ENCODE measurements around the gene NUTM1. TPM values are rescaled to one million over a fixed set of nuclear protein-coding genes. Genes with fewer than 3 reads are reported as not detected.
"Not testable (repeated sequence)": the region's sequence is repeated elsewhere in the genome, so short reads cannot be mapped to it uniquely, and the experiment has no call there.

The NUTM1 gene
- total RNA-seq, 1 donor, result under 0.01 TPM

- H2AFZ ChIP-seq (ENCODE audit: low read length), result no peak overlapping the region
- no peaks in the 10 kb centered on the region for H3K27me3 ChIP-seq (ENCODE audit: insufficient read depth, low read length)
- DNase-seq (ENCODE audit: insufficient read length, low spot score, missing footprints), result no peak
- no peak overlapping the region for H3K4me2 ChIP-seq (ENCODE audit: insufficient read depth, low read length)
- no peaks in the 10 kb centered on the region for H4K20me1 ChIP-seq (ENCODE audit: insufficient read depth, low read length)
- H3K79me2 ChIP-seq (ENCODE audit: insufficient read depth, low read length), result no peaks in the 10 kb centered on the region
- H3K9me3 ChIP-seq (ENCODE audit: low read depth, low read length), result no peaks in the 10 kb centered on the region
- no peak for TF ChIP-seq CTCF (IDR thresholded peaks at IDR 0.05; ENCODE audit: extremely low read depth, low read depth, low read length)
- H3K36me3 ChIP-seq (ENCODE audit: insufficient read depth, low read length), result no peaks in the 10 kb centered on the region
- no peak overlapping the region for H3K4me3 ChIP-seq (ENCODE audit: insufficient read depth, low read length)
- H3K4me1 ChIP-seq (ENCODE audit: insufficient read depth, low read length), result no peaks in the 10 kb centered on the region
- H3K27ac ChIP-seq (ENCODE audit: low read depth, low read length), result no peak overlapping the region
Observed at GRCh38 chr15:34376856-34377255, 33.7 kb downstream of the NUTM1 start.

- H4K20me1 ChIP-seq (ENCODE audit: insufficient read depth, low read length); H3K79me2 ChIP-seq (ENCODE audit: insufficient read depth, low read length); H3K27ac ChIP-seq (ENCODE audit: low read depth, low read length); H3K9me3 ChIP-seq (ENCODE audit: low read depth, low read length); H3K4me3 ChIP-seq (ENCODE audit: insufficient read depth, low read length); H3K36me3 ChIP-seq (ENCODE audit: insufficient read depth, low read length); H3K4me1 ChIP-seq (ENCODE audit: insufficient read depth, low read length); DNase-seq (ENCODE audit: insufficient read length, low spot score, missing footprints); H3K4me2 ChIP-seq (ENCODE audit: insufficient read depth, low read length); H2AFZ ChIP-seq (ENCODE audit: low read length); H3K27me3 ChIP-seq (ENCODE audit: insufficient read depth, low read length): not testable (repeated sequence)
Observed at GRCh38 chr15:34380491-34380890, 37.4 kb downstream of the NUTM1 start.

DNA sequence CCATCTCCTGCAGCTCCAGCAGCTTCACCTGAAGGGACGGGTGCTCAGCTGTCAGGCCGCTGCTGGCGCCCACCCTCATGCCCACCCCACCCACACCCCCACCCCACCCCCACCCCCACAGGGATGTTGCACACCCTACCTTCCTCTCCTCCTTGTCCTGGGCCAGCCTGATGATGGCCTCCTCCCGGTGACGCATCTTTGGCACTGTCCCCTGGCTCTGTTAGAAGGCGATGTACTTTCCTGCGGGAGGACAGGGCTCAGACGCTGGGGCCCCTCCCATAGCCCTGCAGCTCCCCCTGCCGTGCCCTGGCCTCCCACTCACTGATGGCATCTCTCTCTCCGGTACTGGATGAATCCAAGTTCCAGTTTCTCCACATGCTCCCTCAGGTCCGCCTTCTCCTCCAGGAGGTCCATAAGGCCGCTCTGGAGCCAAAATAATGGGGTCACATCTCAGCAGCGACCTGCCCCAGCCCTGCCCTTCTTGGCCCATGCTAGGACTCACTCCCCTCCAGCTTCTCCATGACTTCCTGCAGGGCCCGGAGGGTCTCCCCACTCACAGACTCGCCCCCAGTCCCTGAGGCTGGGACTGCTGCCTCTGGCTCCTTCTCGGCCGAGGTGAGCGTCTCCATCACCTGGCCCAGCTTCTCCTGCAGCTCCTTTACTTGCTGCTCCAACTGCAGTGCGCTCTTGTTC is 38.9 kb downstream of the NUTM1 start:
- not testable (repeated sequence) for H3K79me2 ChIP-seq (ENCODE audit: insufficient read depth, low read length); H4K20me1 ChIP-seq (ENCODE audit: insufficient read depth, low read length); H3K4me2 ChIP-seq (ENCODE audit: insufficient read depth, low read length); H3K9me3 ChIP-seq (ENCODE audit: low read depth, low read length); H3K36me3 ChIP-seq (ENCODE audit: insufficient read depth, low read length); H3K4me1 ChIP-seq (ENCODE audit: insufficient read depth, low read length); H3K27ac ChIP-seq (ENCODE audit: low read depth, low read length); H3K27me3 ChIP-seq (ENCODE audit: insufficient read depth, low read length); H2AFZ ChIP-seq (ENCODE audit: low read length); DNase-seq (ENCODE audit: insufficient read length, low spot score, missing footprints); H3K4me3 ChIP-seq (ENCODE audit: insufficient read depth, low read length)

DNA sequence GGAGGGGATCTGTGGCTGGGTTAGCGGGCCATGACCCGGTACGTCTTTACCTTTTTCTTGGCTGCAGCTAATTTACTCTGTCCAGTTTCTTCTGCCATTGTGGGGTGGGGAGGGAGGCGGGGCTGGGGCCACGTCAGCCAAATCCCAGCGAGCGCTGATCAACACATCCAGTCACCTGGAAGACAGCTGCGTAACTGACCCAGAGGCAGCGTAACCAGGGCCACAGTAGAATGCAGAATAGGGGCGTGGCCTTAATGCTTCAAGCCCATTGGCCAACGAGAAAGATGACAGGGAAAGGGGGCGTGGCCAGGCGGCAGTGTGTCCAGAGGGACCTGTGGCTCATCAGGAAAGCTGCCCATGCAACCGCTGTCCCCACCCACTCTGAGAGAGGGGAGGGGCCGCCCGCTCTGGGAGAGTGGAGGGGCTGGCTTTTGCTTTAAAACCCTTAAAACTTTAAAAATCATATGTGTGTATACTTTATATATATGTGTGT is 46.5 kb downstream of the NUTM1 start:
- H3K9me3 ChIP-seq (ENCODE audit: low read depth, low read length); DNase-seq (ENCODE audit: insufficient read length, low spot score, missing footprints); H3K36me3 ChIP-seq (ENCODE audit: insufficient read depth, low read length); H3K4me3 ChIP-seq (ENCODE audit: insufficient read depth, low read length); H3K27ac ChIP-seq (ENCODE audit: low read depth, low read length); H3K79me2 ChIP-seq (ENCODE audit: insufficient read depth, low read length); H4K20me1 ChIP-seq (ENCODE audit: insufficient read depth, low read length); H3K4me2 ChIP-seq (ENCODE audit: insufficient read depth, low read length); H3K4me1 ChIP-seq (ENCODE audit: insufficient read depth, low read length); H3K27me3 ChIP-seq (ENCODE audit: insufficient read depth, low read length); H2AFZ ChIP-seq (ENCODE audit: low read length): not testable (repeated sequence)

GRCh38 chr15:34392981-34393380 is 49.9 kb downstream of the NUTM1 start:
- H3K27me3 ChIP-seq (ENCODE audit: insufficient read depth, low read length); H4K20me1 ChIP-seq (ENCODE audit: insufficient read depth, low read length); H3K4me3 ChIP-seq (ENCODE audit: insufficient read depth, low read length); H3K36me3 ChIP-seq (ENCODE audit: insufficient read depth, low read length); DNase-seq (ENCODE audit: insufficient read length, low spot score, missing footprints); H3K4me2 ChIP-seq (ENCODE audit: insufficient read depth, low read length); H3K9me3 ChIP-seq (ENCODE audit: low read depth, low read length); H3K27ac ChIP-seq (ENCODE audit: low read depth, low read length); H3K4me1 ChIP-seq (ENCODE audit: insufficient read depth, low read length); H2AFZ ChIP-seq (ENCODE audit: low read length); H3K79me2 ChIP-seq (ENCODE audit: insufficient read depth, low read length): not testable (repeated sequence)

- not testable (repeated sequence) for DNase-seq (ENCODE audit: insufficient read length, low spot score, missing footprints); H3K36me3 ChIP-seq (ENCODE audit: insufficient read depth, low read length); H3K27ac ChIP-seq (ENCODE audit: low read depth, low read length); H4K20me1 ChIP-seq (ENCODE audit: insufficient read depth, low read length); H3K4me1 ChIP-seq (ENCODE audit: insufficient read depth, low read length); H3K27me3 ChIP-seq (ENCODE audit: insufficient read depth, low read length); H3K79me2 ChIP-seq (ENCODE audit: insufficient read depth, low read length); H2AFZ ChIP-seq (ENCODE audit: low read length); H3K4me3 ChIP-seq (ENCODE audit: insufficient read depth, low read length); H3K4me2 ChIP-seq (ENCODE audit: insufficient read depth, low read length); H3K9me3 ChIP-seq (ENCODE audit: low read depth, low read length)
Observed at GRCh38 chr15:34397637-34398259, 54.6 kb downstream of the NUTM1 start.

DNA sequence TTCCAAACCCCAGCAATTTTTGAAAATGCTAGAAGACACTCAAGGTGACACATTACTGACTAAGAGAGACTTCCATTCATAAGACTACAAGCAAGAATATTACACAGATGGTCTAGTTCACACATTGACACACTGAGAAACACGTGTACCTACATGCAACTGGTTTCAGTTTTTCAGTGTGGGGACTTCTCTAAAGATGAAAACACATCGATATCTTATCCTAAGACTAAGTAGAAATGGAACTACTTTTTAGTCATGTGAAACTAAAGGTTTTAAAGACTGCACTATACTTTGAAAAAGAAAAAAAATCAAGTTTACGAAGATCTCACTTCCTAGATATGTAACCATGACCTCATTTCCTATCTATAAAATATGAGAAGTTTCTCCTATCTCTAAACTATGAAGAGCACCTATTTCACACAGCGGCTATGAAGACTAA is 60.1 kb downstream of the NUTM1 start:
- H3K36me3 ChIP-seq (ENCODE audit: insufficient read depth, low read length); DNase-seq (ENCODE audit: insufficient read length, low spot score, missing footprints); H3K79me2 ChIP-seq (ENCODE audit: insufficient read depth, low read length); H3K4me1 ChIP-seq (ENCODE audit: insufficient read depth, low read length); H3K4me3 ChIP-seq (ENCODE audit: insufficient read depth, low read length); H3K4me2 ChIP-seq (ENCODE audit: insufficient read depth, low read length); H3K27ac ChIP-seq (ENCODE audit: low read depth, low read length); H2AFZ ChIP-seq (ENCODE audit: low read length); H4K20me1 ChIP-seq (ENCODE audit: insufficient read depth, low read length); H3K9me3 ChIP-seq (ENCODE audit: low read depth, low read length); H3K27me3 ChIP-seq (ENCODE audit: insufficient read depth, low read length): not testable (repeated sequence)

DNA sequence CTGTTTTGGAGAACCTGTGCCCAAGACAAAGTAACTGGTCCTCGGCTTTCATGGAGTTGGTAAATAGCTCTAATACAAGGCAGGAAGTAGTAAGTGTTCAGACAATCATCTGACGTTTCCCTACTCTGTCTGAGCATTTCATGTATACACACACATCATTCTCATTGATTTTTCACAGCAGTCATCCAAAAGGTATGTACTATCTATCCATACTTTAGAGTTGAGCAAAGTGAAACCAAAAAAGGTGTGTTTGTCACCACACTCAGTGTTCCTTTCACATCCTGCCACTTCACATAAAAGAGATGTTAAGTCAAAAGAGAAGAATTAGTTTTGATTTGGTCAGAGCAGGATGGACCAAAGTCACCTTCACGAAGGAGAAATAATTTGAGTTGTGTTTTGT is 60.8 kb downstream of the NUTM1 start:
- not testable (repeated sequence) for H4K20me1 ChIP-seq (ENCODE audit: insufficient read depth, low read length); H3K79me2 ChIP-seq (ENCODE audit: insufficient read depth, low read length); H3K4me3 ChIP-seq (ENCODE audit: insufficient read depth, low read length); H3K27ac ChIP-seq (ENCODE audit: low read depth, low read length); DNase-seq (ENCODE audit: insufficient read length, low spot score, missing footprints); H3K4me1 ChIP-seq (ENCODE audit: insufficient read depth, low read length); H3K9me3 ChIP-seq (ENCODE audit: low read depth, low read length); H3K4me2 ChIP-seq (ENCODE audit: insufficient read depth, low read length); H3K27me3 ChIP-seq (ENCODE audit: insufficient read depth, low read length); H2AFZ ChIP-seq (ENCODE audit: low read length); H3K36me3 ChIP-seq (ENCODE audit: insufficient read depth, low read length)

Measured in osteoblast (primary cell).